Measurements from ENCODE around the gene TREML4. TPM values are rescaled to one million over a fixed set of nuclear protein-coding genes. Genes with fewer than 3 reads are reported as not detected.
"Not testable (repeated sequence)": the region's sequence is repeated elsewhere in the genome, so short reads cannot be mapped to it uniquely, and the experiment has no call there.

The TREML4 gene
- total and polyA plus RNA-seq, 2 experiments from 2014 or later: not detected

DNA sequence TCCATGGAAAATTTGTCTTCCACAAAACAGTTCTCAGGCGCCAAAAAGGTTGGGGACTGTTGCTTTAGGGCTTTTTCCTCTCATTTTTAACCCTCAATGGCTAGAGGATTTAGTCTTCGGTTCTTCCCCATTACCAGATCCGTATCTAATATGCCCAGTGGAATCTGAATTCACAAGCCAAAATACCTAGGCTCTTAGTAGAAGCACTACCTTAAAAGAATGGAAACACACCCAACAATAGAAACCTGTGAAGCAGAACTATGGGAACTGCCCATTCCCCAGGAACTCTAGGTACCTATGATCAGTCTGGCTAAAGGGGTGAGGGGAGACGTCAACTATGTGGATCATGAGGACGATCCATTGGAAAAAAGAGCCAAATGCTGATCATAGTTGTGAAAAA lies 3.1 kb downstream of the TREML4 start:
- Histone ChIP-seq H3K27me3 (no peaks in the 10 kb centered on the region), H3K9me3 (ENCODE audit: low read depth) (no peaks in the 10 kb centered on the region), H3K4me1 (ENCODE audit: low read depth) (peaks cover 13% of the 10 kb centered on the region), H3K36me3 (no peaks in the 10 kb centered on the region), H3K4me3 (no peak overlapping the region), H3K27ac (no peak overlapping the region)
- TF ChIP-seq, protein P1, sequence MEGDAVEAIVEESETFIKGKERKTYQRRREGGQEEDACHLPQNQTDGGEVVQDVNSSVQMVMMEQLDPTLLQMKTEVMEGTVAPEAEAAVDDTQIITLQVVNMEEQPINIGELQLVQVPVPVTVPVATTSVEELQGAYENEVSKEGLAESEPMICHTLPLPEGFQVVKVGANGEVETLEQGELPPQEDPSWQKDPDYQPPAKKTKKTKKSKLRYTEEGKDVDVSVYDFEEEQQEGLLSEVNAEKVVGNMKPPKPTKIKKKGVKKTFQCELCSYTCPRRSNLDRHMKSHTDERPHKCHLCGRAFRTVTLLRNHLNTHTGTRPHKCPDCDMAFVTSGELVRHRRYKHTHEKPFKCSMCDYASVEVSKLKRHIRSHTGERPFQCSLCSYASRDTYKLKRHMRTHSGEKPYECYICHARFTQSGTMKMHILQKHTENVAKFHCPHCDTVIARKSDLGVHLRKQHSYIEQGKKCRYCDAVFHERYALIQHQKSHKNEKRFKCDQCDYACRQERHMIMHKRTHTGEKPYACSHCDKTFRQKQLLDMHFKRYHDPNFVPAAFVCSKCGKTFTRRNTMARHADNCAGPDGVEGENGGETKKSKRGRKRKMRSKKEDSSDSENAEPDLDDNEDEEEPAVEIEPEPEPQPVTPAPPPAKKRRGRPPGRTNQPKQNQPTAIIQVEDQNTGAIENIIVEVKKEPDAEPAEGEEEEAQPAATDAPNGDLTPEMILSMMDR (IDR thresholded peaks at IDR 0.05; ENCODE audit: low read depth, low read length): no peak
- no peak for DNase-seq (ENCODE audit: low read depth in 1 of 2, low spot score in 1 of 2)

DNA sequence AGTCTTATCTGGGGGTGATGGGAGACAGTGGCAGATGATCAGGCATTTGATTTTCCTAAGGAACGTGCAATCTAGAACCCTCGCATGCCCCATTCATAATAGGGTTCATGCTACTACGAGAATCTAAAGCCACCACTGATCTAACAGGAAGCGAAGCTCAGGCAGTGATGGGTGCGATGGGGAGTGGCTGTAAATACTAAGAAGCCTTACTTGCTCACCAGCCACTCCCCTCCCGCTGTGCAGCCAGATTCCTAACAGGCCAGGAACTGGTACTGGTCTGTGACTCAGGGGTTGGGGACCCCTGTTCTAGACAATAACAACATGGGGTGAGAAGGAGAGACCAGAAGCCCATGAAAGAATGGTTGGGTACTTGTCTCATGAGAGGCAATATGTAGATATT lies 4.5 kb downstream of the TREML4 start:
- DNase-seq (ENCODE audit: low read depth in 1 of 2, low spot score in 1 of 2): no peak
- TF ChIP-seq, protein P1 (IDR thresholded peaks at IDR 0.05; ENCODE audit: low read depth, low read length): no peak
- H3K27ac ChIP-seq: no peak overlapping the region
- H3K27me3 ChIP-seq: no peaks in the 10 kb centered on the region
- H3K9me3 ChIP-seq (ENCODE audit: low read depth): no peaks in the 10 kb centered on the region
- no peaks in the 10 kb centered on the region for H3K4me1 ChIP-seq (ENCODE audit: low read depth)
- H3K36me3 ChIP-seq: no peaks in the 10 kb centered on the region
- H3K4me3 ChIP-seq: no peak overlapping the region

DNA sequence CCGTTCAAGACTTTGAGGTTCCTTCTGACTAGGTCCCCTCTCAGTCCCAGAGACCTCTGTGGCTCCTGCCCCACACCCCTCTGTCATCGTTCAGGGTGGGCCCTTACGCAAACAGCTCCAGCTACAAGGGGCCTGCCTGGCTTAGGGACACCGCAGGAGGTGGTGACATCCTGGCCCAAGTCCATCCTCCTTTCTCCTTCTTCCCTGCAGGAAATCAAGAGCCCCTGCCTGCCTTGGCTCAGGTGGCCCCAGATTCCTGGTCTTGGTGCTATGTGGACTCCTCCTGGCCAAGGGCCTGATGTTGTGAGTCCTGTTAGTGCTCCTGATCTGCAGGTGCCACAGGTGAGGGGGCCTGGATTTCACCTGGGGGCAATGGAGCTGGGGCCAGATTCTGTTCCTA lies 8.1 kb downstream of the TREML4 start:
- peaks cover 27% of the 10 kb centered on the region for H3K27me3 ChIP-seq
- TF ChIP-seq, protein P1 (IDR thresholded peaks at IDR 0.05; ENCODE audit: low read depth, low read length): no peak

GRCh38 chr6:41237128-41237527 lies 9.0 kb downstream of the TREML4 start:
- peaks cover 29% of the 10 kb centered on the region for H3K27me3 ChIP-seq
- no peak for DNase-seq (ENCODE audit: low read depth in 1 of 2, low spot score in 1 of 2)

More for the DNA sequence above, 8.1 kb downstream of the TREML4 start:
- H3K9me3 ChIP-seq (ENCODE audit: low read depth): no peaks in the 10 kb centered on the region
- H3K4me1 ChIP-seq (ENCODE audit: low read depth): no peaks in the 10 kb centered on the region
- no peaks in the 10 kb centered on the region for H3K36me3 ChIP-seq
- H3K27ac ChIP-seq: no peak overlapping the region
- no peak for DNase-seq (ENCODE audit: low read depth in 1 of 2, low spot score in 1 of 2)
- no peak overlapping the region for H3K4me3 ChIP-seq

DNA sequence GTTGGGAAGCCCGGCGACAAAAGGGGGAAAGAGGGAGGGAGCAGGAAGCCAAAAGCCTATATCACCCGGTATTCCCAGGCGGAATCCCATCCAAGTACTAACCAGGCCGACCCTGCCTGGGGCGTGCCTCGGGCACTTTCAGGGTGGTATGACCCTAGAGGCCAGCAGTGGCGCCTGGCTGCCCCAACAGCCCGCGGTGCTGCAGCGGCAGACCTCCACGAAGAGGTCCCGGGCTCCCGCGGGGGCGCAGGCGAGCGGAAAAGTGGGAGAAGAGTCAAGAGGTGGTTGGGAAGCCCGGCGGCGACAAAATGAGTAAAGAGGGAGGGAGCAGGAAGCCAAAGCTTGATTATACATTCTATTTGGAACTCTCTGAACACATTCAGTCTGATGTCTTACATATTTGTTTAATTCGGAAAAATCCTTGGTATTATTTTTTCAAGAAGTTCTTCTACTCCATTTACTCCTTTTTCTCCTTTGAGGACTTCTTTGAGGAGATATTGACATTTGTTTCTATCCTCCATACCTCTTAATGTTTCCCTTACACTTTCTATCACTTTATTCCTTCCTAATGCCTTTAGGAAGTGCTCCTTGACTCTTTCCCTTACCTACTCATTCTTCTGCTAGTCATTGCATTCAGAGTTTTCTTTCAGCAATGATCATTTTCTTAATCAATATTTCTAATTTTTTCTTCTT lies 11.5 kb downstream of the TREML4 start:
- H3K4me3 ChIP-seq: no peak overlapping the region
- H3K27ac ChIP-seq: no peak overlapping the region
- H3K27me3 ChIP-seq: peaks cover 29% of the 10 kb centered on the region

More at GRCh38 chr6:41237128-41237527, 9.0 kb downstream of the TREML4 start:
- Histone ChIP-seq H3K36me3 (no peaks in the 10 kb centered on the region), H3K4me1 (ENCODE audit: low read depth) (no peaks in the 10 kb centered on the region), H3K4me3 (no peak overlapping the region), H3K27ac (no peak overlapping the region), H3K9me3 (ENCODE audit: low read depth) (no peaks in the 10 kb centered on the region)
- TF ChIP-seq, protein P1 (IDR thresholded peaks at IDR 0.05; ENCODE audit: low read depth, low read length): no peak

GRCh38 chr6:41246529-41246928 lies 18.4 kb downstream of the TREML4 start:
- not testable (repeated sequence) for H3K27ac ChIP-seq; H3K36me3 ChIP-seq; H3K27me3 ChIP-seq; H3K4me3 ChIP-seq; H3K9me3 ChIP-seq (ENCODE audit: low read depth); DNase-seq (ENCODE audit: low read depth in 1 of 2, low spot score in 1 of 2); H3K4me1 ChIP-seq (ENCODE audit: low read depth)

More for the DNA sequence above, 11.5 kb downstream of the TREML4 start:
- DNase-seq (ENCODE audit: low read depth in 1 of 2, low spot score in 1 of 2): peak in 1 of 2 donors; percentile 46
- H3K9me3 ChIP-seq (ENCODE audit: low read depth): no peaks in the 10 kb centered on the region
- H3K4me1 ChIP-seq (ENCODE audit: low read depth): no peaks in the 10 kb centered on the region
- TF ChIP-seq, protein P1 (IDR thresholded peaks at IDR 0.05; ENCODE audit: low read depth, low read length): no peak
- no peaks in the 10 kb centered on the region for H3K36me3 ChIP-seq

Data from cardiac muscle cell (in vitro differentiated cells and primary cell).